Stimulated activated CD8-positive, alpha-beta memory T cell treated with anti-CD3 and anti-CD28 coated beads, Interleukin-7, amount 100 ng/mL, for 24 hours (primary cell): ENCODE results near the gene LCE7A.

Experiments used
- DNase-seq: peaks from one replicate; pipeline ENCODE4 v3.0.0-alpha.2; 2020; ENCODE audit warnings: low read depth

LCE7A gene, protein sequence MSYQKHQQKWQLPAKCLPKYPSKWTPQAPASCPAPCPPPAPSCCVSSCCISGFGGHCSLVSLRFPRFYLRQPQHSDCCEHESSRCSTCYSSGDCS

DNA sequence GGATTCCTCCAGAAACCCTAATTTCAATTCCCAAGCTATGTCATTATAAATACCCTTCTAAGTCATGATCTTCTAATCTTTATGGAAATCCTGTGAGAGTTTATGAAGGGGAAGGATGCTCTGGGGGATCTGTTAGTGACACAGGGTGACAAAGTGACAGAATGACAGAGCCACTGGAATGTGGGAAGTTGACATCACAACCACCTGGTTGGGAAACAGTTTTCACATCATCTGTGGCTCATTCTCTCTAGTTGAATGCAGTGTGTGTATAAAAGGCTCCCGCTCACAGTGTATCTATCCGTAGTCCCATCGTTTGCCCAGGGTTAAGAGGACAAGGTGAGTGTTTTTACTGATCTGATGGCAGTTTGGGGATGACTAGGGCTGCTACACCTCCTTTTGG is at the start of gene LCE7A:
Gene LCE7A (plus strand): TSS at position 301 of the 400 bp plus-strand sequence. CDS start 702 bp downstream, outside the sequence.
- DNase-seq, result no peak

- no peak for DNase-seq
Observed at GRCh38 chr1:152811050-152811449, 48.7 kb upstream of the LCE7A start.

DNA sequence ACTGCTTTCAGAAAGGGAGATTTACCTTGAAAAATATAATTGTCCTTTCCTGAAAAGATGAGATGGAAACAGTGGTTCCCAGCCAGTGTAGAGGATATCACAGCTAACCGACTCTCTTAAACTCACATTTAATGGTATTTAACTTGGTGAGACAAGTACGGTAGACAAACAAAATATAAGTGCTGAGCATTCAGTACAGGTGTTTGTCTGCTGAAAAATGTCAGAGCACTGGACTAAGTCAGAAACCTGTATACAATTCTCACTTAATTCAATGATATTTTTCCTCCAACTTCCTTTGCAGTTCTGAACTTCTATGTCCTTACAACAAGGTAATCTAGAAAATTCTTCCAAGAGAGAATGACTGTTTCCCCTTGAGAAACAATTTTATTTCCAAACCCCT is 48.1 kb upstream of the LCE7A start, which contains the start of gene LCE1B:
Gene LCE1B (plus strand): TSS at position 301 of the 400 bp plus-strand sequence. CDS start 476 bp downstream, outside the sequence.
- no peak for DNase-seq

GRCh38 chr1:152817309-152817708 is 42.5 kb upstream of the LCE7A start:
- DNase-seq, result no peak

DNA sequence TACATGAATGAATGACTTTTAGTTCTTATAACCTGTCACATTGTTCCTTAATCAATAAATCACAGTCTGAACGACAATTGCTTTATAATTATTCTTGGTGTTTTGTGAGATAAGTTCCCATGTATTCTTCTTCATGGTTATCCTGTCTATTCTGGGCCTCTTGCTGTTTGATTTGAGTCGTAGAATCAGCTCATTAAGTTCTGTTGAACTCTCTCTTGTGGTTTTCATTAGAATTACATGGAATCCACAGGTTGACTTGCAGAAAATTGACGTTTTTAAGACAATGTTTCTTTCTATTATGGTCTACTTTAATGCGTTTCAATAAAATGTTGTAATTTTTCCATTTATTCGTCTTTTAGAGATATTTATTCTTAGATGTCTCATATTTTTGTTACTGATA is 36.5 kb upstream of the LCE7A start:
- DNase-seq, result no peak

GRCh38 chr1:152824964-152825363 is 34.8 kb upstream of the LCE7A start:
- DNase-seq, result no peak

- DNase-seq, result no peak
Observed at GRCh38 chr1:152827173-152827572, 32.6 kb upstream of the LCE7A start, which contains the start of gene LCE1A. LCE1A (plus strand) TSS chr1:152827473; CDS start chr1:152827473, 0 bp downstream.

GRCh38 chr1:152836870-152837269 is 22.9 kb upstream of the LCE7A start:
- no peak for DNase-seq

DNA sequence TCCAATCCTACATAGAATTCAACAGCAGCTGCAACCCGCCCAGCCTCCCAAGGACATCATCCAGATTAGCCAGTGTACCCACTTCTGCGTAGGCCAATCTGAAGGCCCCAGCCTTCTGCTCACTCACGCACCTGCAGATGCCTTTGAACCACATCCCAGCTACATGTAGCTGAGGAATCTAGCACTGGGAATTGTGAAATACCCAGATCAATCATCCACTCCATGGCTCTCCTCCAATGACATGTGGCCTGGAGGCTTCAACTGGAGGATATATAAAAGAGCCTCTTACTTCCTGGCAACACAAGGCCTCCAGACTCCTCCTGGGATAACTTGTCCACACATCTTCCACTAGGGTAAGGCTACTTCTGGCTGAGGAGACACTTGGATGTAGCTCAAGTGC is 17.2 kb upstream of the LCE7A start, which contains the start of gene LCE6A:
Gene LCE6A (plus strand): TSS at position 301 of the 400 bp plus-strand sequence. CDS start 665 bp downstream, outside the sequence.
- DNase-seq, result no peak

DNA sequence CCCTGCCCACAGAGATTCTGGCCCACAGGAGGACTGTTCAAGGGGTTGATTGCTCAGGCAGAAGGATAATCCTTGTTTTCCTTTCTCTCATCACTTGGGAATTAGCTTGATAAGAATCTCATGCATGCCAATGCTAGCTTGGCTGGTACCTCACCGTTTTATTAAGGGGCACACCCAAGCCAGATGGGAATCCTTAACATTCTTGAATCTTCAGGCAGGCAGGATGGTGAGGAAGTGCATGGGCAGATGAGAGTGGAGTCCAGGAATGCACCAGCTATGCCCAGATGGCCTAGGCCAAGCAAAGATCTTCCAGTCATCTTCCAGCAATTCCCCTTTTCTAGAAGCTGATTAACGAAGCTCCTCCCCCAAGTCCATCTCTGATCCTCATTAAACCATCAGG is 4.1 kb upstream of the LCE7A start:
- DNase-seq, result no peak

DNA sequence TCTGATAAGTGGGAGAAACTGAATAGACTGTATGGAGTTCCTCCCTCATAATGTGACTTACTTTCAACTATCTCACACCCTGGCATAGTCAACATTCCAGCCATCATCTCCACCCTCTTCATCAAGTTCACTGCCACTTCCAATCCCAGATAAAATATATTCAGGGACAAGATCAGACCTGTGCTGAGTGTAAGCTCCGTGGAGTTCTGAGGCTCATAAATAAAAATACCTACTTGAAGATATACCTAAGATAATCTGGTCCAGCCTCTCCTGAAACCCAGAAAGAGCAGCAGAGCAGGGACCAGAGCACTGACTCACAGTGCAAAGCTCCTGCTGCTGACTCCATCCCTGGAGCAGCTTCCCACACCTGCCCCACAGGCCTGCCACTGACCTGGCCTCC is 1.7 kb upstream of the LCE7A start:
- DNase-seq, result no peak

- DNase-seq, result no peak
Observed at GRCh38 chr1:152860129-152860528, 333 bp downstream of the LCE7A start.

DNA sequence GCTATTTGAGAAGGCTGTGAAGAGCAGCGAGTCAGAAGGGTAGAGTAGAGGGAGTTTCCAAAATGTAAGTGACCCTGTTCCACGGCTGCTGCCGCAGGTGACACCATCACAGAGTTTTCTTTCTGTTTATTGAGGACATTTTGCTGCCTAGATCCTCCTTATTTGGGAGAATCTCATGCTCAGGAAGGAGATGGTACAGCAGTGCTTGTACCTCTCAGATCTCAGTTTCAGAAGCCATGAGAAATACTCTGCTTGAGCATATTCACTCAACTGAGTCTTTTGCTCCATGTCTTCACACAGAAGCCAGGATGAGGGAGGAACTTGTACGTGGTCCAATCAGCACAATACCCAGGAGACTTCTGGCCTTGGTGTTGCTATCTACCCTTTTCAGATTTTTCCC is 1.6 kb downstream of the LCE7A start:
- no peak for DNase-seq

GRCh38 chr1:152864443-152864842 is 4.6 kb downstream of the LCE7A start:
- no peak for DNase-seq

- no peak for DNase-seq
Observed at GRCh38 chr1:152866321-152866720, 6.5 kb downstream of the LCE7A start.

GRCh38 chr1:152869808-152870419 is 10.1 kb downstream of the LCE7A start:
- DNase-seq, result peak; percentile 33

GRCh38 chr1:152870831-152871730 is 11.3 kb downstream of the LCE7A start:
- no peak for DNase-seq

DNA sequence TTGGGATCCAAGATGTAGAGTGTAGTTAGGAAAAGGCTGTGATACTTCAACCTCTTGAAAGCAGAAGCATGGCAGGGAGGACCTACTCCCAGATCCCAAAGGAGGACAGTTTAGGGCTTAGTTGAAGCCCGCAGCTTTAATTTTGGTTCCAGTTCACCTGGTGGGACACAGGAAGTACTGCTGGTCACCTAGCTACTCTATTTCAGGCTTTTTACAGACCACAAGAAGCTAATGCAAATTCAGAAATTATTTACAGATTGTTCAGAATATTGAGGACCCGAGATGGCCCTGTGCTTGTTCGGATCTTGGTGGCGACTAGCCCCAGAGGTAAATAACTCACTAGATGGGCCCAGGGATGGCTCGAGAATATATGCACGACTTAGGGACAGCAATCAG is 11.9 kb downstream of the LCE7A start:
- DNase-seq, result no peak

GRCh38 chr1:152873495-152873894 is 13.7 kb downstream of the LCE7A start:
- DNase-seq, result no peak

DNA sequence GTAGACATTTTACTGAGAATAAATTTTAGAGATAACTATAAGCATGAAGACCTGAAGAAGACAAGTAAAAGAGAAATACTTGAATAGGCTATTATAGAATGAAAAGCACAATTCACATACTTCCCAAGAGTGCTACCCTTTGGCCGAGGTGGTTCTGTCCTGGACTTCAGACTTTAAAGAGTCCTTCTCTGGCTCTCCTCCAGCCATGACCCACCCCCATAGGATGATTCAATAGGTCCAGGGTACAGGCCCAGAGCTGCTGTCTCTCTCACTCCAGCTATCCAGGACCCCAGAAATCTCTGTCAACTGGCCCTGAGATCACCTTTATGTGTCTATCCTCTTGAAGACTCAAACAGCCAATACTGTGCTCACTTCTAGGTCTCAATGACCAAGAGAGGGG is 17.0 kb downstream of the LCE7A start:
- no peak for DNase-seq

DNA sequence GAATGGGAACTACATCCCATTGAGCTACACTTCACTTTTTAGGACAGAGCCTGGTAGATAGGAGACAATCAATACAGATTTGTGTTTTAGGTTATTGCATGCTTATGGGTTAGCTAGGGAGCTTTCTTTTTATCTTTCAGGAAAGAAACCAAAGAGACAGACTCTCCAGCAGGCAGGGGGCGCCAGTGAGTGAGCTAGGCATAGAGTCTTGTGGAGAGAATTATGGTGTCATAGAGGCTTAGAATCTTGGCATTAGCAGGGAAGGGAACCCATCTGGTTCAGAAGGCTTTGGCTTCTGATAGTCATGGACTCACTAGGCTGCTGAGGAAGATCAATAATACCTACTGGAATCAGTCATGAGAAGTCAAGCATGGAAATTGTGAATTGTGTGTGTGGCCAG is 18.2 kb downstream of the LCE7A start, which contains the start of gene SMCP:
Gene SMCP (plus strand): TSS at position 281 of the 400 bp plus-strand sequence. CDS start 6,101 bp downstream, outside the sequence.
- DNase-seq, result no peak

DNA sequence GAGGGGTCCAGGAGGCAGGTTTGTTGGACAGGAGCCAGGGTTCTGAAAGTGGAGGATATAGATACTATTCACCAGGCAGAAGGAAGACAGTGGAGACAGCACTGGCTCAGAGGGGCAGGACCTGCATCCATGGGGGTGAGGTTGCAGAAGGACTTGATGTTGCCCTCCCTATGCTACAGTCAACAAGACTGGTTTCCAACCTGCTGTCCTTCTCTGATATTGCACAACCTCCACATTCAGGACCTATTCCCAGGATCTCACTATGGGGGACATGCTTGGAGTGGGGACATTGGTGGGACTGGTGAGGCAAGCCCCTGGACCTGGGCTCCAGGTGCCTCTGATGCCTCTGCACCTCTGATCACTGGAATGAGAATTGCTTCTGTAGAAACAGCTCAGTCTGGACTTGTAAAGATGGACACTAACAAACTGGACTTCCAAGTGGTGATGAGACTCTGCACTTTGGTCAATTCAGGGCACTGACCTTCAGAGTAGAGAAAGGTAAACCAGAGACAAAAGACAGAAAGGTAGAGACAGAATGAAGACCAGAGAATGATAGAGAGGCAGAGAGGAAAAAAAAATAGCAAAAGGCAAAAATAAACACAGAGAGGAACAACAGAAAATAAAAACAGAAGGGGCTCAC is 19.9 kb downstream of the LCE7A start:
- DNase-seq, result no peak
